GM23338 (cell line): Measurements from ENCODE around the gene TP53BP2. TPM values are rescaled to one million over a fixed set of nuclear protein-coding genes. Genes with fewer than 3 reads are reported as not detected.

Experiments used
- ATAC-seq: fragments of 200-7000 bp; cut with Tn5 transposase; 3 replicates; pipeline ENCODE4 v1.9.1; 2020
- DNase-seq: peaks from one replicate; pipeline ENCODE4 v3.0.0-alpha.2; 2015; ENCODE audit warnings: low spot score
- H2AFZ ChIP-seq: fragments of 200-600 bp; sonication (generic); 2 replicates; pipeline ENCODE4 v1.8.0; 2016; ENCODE audit warnings: antibody characterized with exemption, mild to moderate bottlenecking, moderate library complexity
- H3F3A ChIP-seq: fragments of 200-600 bp; sonication (generic); replicated peaks from 2 replicates; pipeline ENCODE4 v1.8.0; 2017; ENCODE audit warnings: antibody characterized with exemption, mixed run types, low read depth
- H3K27ac ChIP-seq: fragments of 200-600 bp; sonication (generic); 2 replicates; pipeline ENCODE4 v1.6.1; 2016; ENCODE audit warnings: low read depth
- H3K27me3 ChIP-seq: fragments of 200-600 bp; sonication (generic); 2 replicates; pipeline ENCODE4 v1.8.0; 2016; ENCODE audit warnings: mild to moderate bottlenecking, mixed run types, moderate library complexity; ENCODE audit not compliant: insufficient read depth
- H3K36me3 ChIP-seq: fragments of 200-600 bp; sonication (generic); 2 replicates; pipeline ENCODE4 v1.8.0; 2016; ENCODE audit warnings: mild to moderate bottlenecking; ENCODE audit not compliant: insufficient read depth
- H3K4me1 ChIP-seq: fragments of 200-600 bp; sonication (generic); 2 replicates; pipeline ENCODE4 v1.8.0; 2016; ENCODE audit warnings: mild to moderate bottlenecking, moderate library complexity; ENCODE audit not compliant: insufficient read depth
- H3K4me2 ChIP-seq: fragments of 200-600 bp; sonication (generic); 2 replicates; pipeline ENCODE4 v1.7.1; 2017; ENCODE audit warnings: mixed run types
- H3K4me3 ChIP-seq: fragments of 200-600 bp; sonication (generic); 2 replicates; pipeline ENCODE4 v1.6.1; 2016; ENCODE audit warnings: mixed run types
- H3K79me2 ChIP-seq: fragments of 200-600 bp; sonication (generic); replicated peaks from 2 replicates; pipeline ENCODE4 v1.8.0; 2017; ENCODE audit warnings: mild to moderate bottlenecking; ENCODE audit not compliant: insufficient read depth
- H3K9me2 ChIP-seq: fragments of 200-600 bp; sonication (generic); 2 replicates; pipeline ENCODE4 v1.8.0; 2017; ENCODE audit not compliant: insufficient read depth
- H4K20me1 ChIP-seq: fragments of 200-600 bp; sonication (generic); replicated peaks from 2 replicates; pipeline ENCODE4 v1.8.0; 2017; ENCODE audit warnings: mild to moderate bottlenecking; ENCODE audit not compliant: insufficient read depth
- H3K27ac Mint-ChIP-seq: 2 replicates; pipeline ENCODE4 v1.8.0; 2020; ENCODE audit warnings: inconsistent platforms, mild to moderate bottlenecking, moderate library complexity, mixed read lengths
- H3K27me3 Mint-ChIP-seq: 3 replicates; pipeline ENCODE4 v1.8.0; 2022; ENCODE audit warnings: low read depth, mild to moderate bottlenecking, moderate library complexity, mixed read lengths, inconsistent platforms; ENCODE audit not compliant: insufficient read depth, poor library complexity
- H3K36me3 Mint-ChIP-seq: 3 replicates; pipeline ENCODE4 v1.8.0; 2021; ENCODE audit warnings: low read depth, mild to moderate bottlenecking, inconsistent platforms, moderate library complexity, mixed read lengths
- H3K4me1 Mint-ChIP-seq: 3 replicates; pipeline ENCODE4 v1.8.0; 2020; ENCODE audit warnings: mild to moderate bottlenecking, inconsistent platforms, mixed read lengths
- H3K4me3 Mint-ChIP-seq: 3 replicates; pipeline ENCODE4 v1.8.0; 2021; ENCODE audit warnings: moderate library complexity, mild to moderate bottlenecking, inconsistent platforms, mixed read lengths
- H3K9me3 Mint-ChIP-seq: 3 replicates; pipeline ENCODE4 v1.8.0; 2020; ENCODE audit warnings: moderate library complexity, mild to moderate bottlenecking, inconsistent platforms, mixed read lengths
- CREB1 ChIP-seq: fragments of 250-450 bp; sonication (Bioruptor Pico); IDR thresholded peaks from 2 replicates; pipeline ENCODE4 v1.5.0; 2020; ENCODE audit warnings: low read depth, mild to moderate bottlenecking, moderate library complexity
- EZH2 ChIP-seq: fragments of 200-600 bp; sonication (generic); IDR thresholded peaks from one replicate; pipeline ENCODE4 v1.8.0; 2017; ENCODE audit warnings: antibody characterized with exemption, mild to moderate bottlenecking, low read depth; ENCODE audit not compliant: unreplicated experiment
- EZH2phosphoT487 ChIP-seq: fragments of 200-600 bp; sonication (generic); IDR thresholded peaks from one replicate; pipeline ENCODE4 v1.8.1; 2018; ENCODE audit warnings: antibody characterized with exemption; ENCODE audit not compliant: unreplicated experiment
- JUNB ChIP-seq: IDR thresholded peaks from one replicate; pipeline ENCODE4 v1.6.1; 2016; ENCODE audit warnings: antibody characterized with exemption; ENCODE audit not compliant: unreplicated experiment
- NANOG ChIP-seq: IDR thresholded peaks from 2 replicates; pipeline ENCODE4 v1.6.1; 2016; ENCODE audit warnings: antibody characterized with exemption, borderline replicate concordance
- POLR2AphosphoS5 ChIP-seq: IDR thresholded peaks from 2 replicates; pipeline ENCODE4 v1.6.1; 2016; ENCODE audit warnings: antibody characterized with exemption, low read depth
- ZNF114 ChIP-seq: fragments of 250-450 bp; sonication (Bioruptor Pico); IDR thresholded peaks from 2 replicates; pipeline ENCODE4 v1.5.0; 2020; ENCODE audit warnings: mild to moderate bottlenecking, moderate library complexity
- ZNF331 ChIP-seq: fragments of 250-450 bp; sonication (Bioruptor Pico); IDR thresholded peaks from 2 replicates; pipeline ENCODE4 v1.5.0; 2020; ENCODE audit warnings: low read depth, mild to moderate bottlenecking, moderate library complexity
- polyA plus RNA-seq: library from polyadenylated mRNA; unstranded; fragments of >200 nt; fragmentation: Nextera tagmentation; extraction: Ambion mirVana; gene quantifications from 2 replicates; pipeline ENCODE4 v1.2.1, GENCODE V29; 2016
- total RNA-seq: library from RNA; depleted of rRNA; stranded (reverse); fragments of >200 nt; shearing (Covaris generic); gene quantifications from 2 replicates; pipeline ENCODE4 v1.2.3, GENCODE V29; 2014
- TF ChIP-seq, protein P1 (sequence below): fragments of 250-450 bp; sonication (Bioruptor Pico); IDR thresholded peaks from 2 replicates; pipeline ENCODE4 v1.5.0; 2020; ENCODE audit warnings: mild to moderate bottlenecking, moderate library complexity
- TF ChIP-seq, protein P2 (sequence below): IDR thresholded peaks from 2 replicates; pipeline ENCODE4 v1.6.1; 2016; ENCODE audit warnings: antibody characterized with exemption
- TF ChIP-seq, protein P3 (sequence below), 2 experiments: fragments of 200-600 bp in 1 of 2; sonication (generic) in 1 of 2; conservative IDR thresholded peaks; 2 replicates each; pipeline versions ENCODE4 v1.5.1 to v1.6.1; 2016 to 2017; ENCODE audit warnings: antibody characterized with exemption in 2 of 2, low read depth in 2 of 2, mild to moderate bottlenecking in 2 of 2, moderate library complexity in 1 of 2
- TF ChIP-seq, protein P4 (sequence below): IDR thresholded peaks from one replicate; pipeline ENCODE4 v1.6.1; 2018; ENCODE audit warnings: antibody characterized with exemption; ENCODE audit not compliant: unreplicated experiment

TP53BP2 gene
- total and polyA plus RNA-seq, 2 experiments from 2014 or later = 10.1 to 32.9 TPM

DNA sequence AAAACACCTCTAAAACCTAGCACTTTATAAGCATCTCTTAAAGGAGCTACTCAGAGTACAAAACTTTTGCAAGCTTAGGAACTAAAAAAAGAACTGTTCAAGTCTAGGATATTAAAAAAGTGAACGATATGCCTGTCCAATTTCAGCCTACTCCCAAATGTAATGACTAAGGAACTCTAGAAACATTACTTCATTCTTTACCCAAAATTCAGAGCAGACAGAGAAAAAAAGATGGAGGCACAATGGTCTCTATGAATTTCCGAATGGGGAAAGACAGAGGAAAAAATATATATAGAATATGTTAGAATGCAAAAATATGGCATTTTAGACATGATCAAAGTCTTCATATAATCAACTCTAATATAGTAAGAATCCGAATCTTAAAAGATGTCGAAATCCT, 61.2 kb downstream of the TP53BP2 start:
- TF ChIP-seq ZNF331 (CRISPR knock-in tag) (no peak), EZH2 (no peak), CREB1 (no peak), EZH2phosphoT487 (no peak), JUNB (no peak), NANOG (no peak), ZNF114 (CRISPR knock-in tag) (no peak), POLR2AphosphoS5 (no peak)
- TF ChIP-seq, protein P1, sequence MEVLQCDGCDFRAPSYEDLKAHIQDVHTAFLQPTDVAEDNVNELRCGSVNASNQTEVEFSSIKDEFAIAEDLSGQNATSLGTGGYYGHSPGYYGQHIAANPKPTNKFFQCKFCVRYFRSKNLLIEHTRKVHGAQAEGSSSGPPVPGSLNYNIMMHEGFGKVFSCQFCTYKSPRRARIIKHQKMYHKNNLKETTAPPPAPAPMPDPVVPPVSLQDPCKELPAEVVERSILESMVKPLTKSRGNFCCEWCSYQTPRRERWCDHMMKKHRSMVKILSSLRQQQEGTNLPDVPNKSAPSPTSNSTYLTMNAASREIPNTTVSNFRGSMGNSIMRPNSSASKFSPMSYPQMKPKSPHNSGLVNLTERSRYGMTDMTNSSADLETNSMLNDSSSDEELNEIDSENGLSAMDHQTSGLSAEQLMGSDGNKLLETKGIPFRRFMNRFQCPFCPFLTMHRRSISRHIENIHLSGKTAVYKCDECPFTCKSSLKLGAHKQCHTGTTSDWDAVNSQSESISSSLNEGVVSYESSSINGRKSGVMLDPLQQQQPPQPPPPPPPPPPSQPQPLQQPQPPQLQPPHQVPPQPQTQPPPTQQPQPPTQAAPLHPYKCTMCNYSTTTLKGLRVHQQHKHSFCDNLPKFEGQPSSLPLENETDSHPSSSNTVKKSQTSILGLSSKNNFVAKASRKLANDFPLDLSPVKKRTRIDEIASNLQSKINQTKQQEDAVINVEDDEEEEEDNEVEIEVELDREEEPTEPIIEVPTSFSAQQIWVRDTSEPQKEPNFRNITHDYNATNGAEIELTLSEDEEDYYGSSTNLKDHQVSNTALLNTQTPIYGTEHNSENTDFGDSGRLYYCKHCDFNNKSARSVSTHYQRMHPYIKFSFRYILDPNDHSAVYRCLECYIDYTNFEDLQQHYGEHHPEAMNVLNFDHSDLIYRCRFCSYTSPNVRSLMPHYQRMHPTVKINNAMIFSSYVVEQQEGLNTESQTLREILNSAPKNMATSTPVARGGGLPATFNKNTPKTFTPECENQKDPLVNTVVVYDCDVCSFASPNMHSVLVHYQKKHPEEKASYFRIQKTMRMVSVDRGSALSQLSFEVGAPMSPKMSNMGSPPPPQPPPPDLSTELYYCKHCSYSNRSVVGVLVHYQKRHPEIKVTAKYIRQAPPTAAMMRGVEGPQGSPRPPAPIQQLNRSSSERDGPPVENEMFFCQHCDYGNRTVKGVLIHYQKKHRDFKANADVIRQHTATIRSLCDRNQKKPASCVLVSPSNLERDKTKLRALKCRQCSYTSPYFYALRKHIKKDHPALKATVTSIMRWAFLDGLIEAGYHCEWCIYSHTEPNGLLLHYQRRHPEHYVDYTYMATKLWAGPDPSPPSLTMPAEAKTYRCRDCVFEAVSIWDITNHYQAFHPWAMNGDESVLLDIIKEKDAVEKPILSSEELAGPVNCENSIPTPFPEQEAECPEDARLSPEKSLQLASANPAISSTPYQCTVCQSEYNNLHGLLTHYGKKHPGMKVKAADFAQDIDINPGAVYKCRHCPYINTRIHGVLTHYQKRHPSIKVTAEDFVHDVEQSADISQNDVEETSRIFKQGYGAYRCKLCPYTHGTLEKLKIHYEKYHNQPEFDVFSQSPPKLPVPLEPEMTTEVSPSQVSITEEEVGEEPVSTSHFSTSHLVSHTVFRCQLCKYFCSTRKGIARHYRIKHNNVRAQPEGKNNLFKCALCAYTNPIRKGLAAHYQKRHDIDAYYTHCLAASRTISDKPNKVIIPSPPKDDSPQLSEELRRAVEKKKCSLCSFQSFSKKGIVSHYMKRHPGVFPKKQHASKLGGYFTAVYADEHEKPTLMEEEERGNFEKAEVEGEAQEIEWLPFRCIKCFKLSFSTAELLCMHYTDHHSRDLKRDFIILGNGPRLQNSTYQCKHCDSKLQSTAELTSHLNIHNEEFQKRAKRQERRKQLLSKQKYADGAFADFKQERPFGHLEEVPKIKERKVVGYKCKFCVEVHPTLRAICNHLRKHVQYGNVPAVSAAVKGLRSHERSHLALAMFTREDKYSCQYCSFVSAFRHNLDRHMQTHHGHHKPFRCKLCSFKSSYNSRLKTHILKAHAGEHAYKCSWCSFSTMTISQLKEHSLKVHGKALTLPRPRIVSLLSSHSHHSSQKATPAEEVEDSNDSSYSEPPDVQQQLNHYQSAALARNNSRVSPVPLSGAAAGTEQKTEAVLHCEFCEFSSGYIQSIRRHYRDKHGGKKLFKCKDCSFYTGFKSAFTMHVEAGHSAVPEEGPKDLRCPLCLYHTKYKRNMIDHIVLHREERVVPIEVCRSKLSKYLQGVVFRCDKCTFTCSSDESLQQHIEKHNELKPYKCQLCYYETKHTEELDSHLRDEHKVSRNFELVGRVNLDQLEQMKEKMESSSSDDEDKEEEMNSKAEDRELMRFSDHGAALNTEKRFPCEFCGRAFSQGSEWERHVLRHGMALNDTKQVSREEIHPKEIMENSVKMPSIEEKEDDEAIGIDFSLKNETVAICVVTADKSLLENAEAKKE (CRISPR knock-in tag) = no peak
- TF ChIP-seq, protein P2, sequence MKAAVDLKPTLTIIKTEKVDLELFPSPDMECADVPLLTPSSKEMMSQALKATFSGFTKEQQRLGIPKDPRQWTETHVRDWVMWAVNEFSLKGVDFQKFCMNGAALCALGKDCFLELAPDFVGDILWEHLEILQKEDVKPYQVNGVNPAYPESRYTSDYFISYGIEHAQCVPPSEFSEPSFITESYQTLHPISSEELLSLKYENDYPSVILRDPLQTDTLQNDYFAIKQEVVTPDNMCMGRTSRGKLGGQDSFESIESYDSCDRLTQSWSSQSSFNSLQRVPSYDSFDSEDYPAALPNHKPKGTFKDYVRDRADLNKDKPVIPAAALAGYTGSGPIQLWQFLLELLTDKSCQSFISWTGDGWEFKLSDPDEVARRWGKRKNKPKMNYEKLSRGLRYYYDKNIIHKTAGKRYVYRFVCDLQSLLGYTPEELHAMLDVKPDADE = no peak
- TF ChIP-seq, protein P3, sequence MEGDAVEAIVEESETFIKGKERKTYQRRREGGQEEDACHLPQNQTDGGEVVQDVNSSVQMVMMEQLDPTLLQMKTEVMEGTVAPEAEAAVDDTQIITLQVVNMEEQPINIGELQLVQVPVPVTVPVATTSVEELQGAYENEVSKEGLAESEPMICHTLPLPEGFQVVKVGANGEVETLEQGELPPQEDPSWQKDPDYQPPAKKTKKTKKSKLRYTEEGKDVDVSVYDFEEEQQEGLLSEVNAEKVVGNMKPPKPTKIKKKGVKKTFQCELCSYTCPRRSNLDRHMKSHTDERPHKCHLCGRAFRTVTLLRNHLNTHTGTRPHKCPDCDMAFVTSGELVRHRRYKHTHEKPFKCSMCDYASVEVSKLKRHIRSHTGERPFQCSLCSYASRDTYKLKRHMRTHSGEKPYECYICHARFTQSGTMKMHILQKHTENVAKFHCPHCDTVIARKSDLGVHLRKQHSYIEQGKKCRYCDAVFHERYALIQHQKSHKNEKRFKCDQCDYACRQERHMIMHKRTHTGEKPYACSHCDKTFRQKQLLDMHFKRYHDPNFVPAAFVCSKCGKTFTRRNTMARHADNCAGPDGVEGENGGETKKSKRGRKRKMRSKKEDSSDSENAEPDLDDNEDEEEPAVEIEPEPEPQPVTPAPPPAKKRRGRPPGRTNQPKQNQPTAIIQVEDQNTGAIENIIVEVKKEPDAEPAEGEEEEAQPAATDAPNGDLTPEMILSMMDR (conservative IDR thresholded peaks at IDR 0.05; ENCODE audit: low read depth in 2 of 2) = no peak
- TF ChIP-seq, protein P4, sequence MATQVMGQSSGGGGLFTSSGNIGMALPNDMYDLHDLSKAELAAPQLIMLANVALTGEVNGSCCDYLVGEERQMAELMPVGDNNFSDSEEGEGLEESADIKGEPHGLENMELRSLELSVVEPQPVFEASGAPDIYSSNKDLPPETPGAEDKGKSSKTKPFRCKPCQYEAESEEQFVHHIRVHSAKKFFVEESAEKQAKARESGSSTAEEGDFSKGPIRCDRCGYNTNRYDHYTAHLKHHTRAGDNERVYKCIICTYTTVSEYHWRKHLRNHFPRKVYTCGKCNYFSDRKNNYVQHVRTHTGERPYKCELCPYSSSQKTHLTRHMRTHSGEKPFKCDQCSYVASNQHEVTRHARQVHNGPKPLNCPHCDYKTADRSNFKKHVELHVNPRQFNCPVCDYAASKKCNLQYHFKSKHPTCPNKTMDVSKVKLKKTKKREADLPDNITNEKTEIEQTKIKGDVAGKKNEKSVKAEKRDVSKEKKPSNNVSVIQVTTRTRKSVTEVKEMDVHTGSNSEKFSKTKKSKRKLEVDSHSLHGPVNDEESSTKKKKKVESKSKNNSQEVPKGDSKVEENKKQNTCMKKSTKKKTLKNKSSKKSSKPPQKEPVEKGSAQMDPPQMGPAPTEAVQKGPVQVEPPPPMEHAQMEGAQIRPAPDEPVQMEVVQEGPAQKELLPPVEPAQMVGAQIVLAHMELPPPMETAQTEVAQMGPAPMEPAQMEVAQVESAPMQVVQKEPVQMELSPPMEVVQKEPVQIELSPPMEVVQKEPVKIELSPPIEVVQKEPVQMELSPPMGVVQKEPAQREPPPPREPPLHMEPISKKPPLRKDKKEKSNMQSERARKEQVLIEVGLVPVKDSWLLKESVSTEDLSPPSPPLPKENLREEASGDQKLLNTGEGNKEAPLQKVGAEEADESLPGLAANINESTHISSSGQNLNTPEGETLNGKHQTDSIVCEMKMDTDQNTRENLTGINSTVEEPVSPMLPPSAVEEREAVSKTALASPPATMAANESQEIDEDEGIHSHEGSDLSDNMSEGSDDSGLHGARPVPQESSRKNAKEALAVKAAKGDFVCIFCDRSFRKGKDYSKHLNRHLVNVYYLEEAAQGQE = no peak
- H3K4me1 ChIP-seq = no peaks in the 10 kb centered on the region
- no peaks in the 10 kb centered on the region for H3K4me1 Mint-ChIP-seq
- no peaks in the 10 kb centered on the region for H3K27me3 ChIP-seq
- no peaks in the 10 kb centered on the region for H3K9me2 ChIP-seq
- H3K4me3 Mint-ChIP-seq = no peak overlapping the region
- no peak overlapping the region for H3K4me3 ChIP-seq
- ATAC-seq (no peak), DNase-seq (no peak)
- H3K27ac ChIP-seq = no peak overlapping the region
- H3K27ac Mint-ChIP-seq = no peak overlapping the region
- no peak overlapping the region for H2AFZ ChIP-seq
- no peaks in the 10 kb centered on the region for H3F3A ChIP-seq
- H3K4me2 ChIP-seq = no peak overlapping the region
- H3K27me3 Mint-ChIP-seq = no peaks in the 10 kb centered on the region
- no peaks in the 10 kb centered on the region for H3K9me3 Mint-ChIP-seq
- no peaks in the 10 kb centered on the region; the same call in 1 of the 2 replicates for H3K79me2 ChIP-seq
- peaks cover 2% of the 10 kb centered on the region; the same call in 1 of the 2 replicates for H4K20me1 ChIP-seq
- peaks cover 52% of the 10 kb centered on the region for H3K36me3 Mint-ChIP-seq
- peaks cover 15% of the 10 kb centered on the region; the same call in 1 of the 2 replicates for H3K36me3 ChIP-seq
